ENCODE data around the gene CPLANE1. TPM values are rescaled to one million over a fixed set of nuclear protein-coding genes. Genes with fewer than 3 reads are reported as not detected.

Gene CPLANE1
- total RNA-seq, 1 donor from 2014 or later = 21.8 TPM

DNA sequence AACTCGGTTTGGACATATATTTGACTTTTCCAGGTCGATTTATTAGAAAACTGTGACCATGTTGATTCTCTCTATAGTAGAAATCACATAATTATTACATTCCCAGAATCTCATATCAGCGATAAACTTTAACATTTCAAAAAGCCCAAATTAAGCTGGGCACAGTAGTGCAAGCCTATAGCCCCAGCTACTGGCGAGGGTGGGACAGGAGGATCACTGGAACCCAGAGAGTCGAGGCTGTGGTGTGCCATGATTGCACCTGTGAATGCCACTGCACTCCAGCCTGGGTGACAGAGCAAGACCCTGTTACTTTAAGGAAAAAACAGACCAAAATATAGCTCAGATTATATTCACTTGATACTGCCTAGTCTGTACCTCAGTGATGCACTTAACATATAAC, 128.9 kb downstream of the CPLANE1 start:
- H3K4me3 Mint-ChIP-seq (ENCODE audit: unreplicated experiment) = no peak overlapping the region
- Histone ChIP-seq H3K27ac (ENCODE audit: low read depth, low read length) (no peak overlapping the region), H3K27me3 (ENCODE audit: insufficient read depth, low read length) (no peaks in the 10 kb centered on the region), H3K36me3 (ENCODE audit: insufficient read depth, low read length) (peaks cover 18% of the 10 kb centered on the region), H4K20me1 (ENCODE audit: insufficient read depth, low read length) (no peaks in the 10 kb centered on the region), H3K9ac (ENCODE audit: low read length) (no peak overlapping the region), H2AFZ (ENCODE audit: low read depth, low read length) (no peak overlapping the region), H3K9me3 (ENCODE audit: insufficient read depth, low read depth, low read length) (no peaks in the 10 kb centered on the region), H3K4me3 (ENCODE audit: insufficient read depth, low read depth, low read length) (no peak overlapping the region), H3K4me1 (ENCODE audit: insufficient read depth, low read length) (no peaks in the 10 kb centered on the region), H3K79me2 (ENCODE audit: insufficient read depth, low read length) (no peaks in the 10 kb centered on the region), H3K4me2 (ENCODE audit: low read length) (no peak overlapping the region)
- no peak for TF ChIP-seq EZH2 (IDR thresholded peaks at IDR 0.05; ENCODE audit: insufficient read depth, low read length)
- no peak for TF ChIP-seq CTCF (IDR thresholded peaks at IDR 0.05; ENCODE audit: insufficient read depth, low read depth, low read length)
- H3K27ac Mint-ChIP-seq (ENCODE audit: unreplicated experiment) = no peak overlapping the region
- H3K9me3 Mint-ChIP-seq (ENCODE audit: unreplicated experiment) = no peaks in the 10 kb centered on the region
- no peak for DNase-seq (ENCODE audit: low read depth)
- no peaks in the 10 kb centered on the region for H3K4me1 Mint-ChIP-seq (ENCODE audit: low read depth, unreplicated experiment)
- FAIRE-seq = no peak
- peaks cover 7% of the 10 kb centered on the region for H3K36me3 Mint-ChIP-seq (ENCODE audit: low read depth, unreplicated experiment)
- no peaks in the 10 kb centered on the region for H3K27me3 Mint-ChIP-seq (ENCODE audit: low read depth, unreplicated experiment)

DNA sequence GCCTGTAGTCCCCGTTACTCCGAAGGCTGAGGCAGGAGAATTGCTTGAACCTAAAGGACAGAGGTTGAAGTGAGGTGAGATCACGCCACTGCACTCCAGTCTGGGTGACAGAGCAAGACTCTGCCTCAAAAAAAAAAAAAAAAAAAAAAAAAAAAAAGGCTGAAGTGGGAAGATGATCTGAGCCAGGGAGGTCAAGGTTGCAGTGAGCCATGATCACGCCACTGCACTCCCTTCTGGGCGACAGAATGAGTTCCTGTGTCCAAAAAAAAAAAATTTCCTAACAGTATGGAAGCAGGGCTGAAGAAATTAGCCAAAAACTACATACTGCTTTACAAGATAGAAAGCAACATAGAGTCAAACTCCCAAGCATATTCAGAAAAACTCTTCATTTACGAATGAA, 132.8 kb downstream of the CPLANE1 start:
- H2AFZ ChIP-seq (ENCODE audit: low read depth, low read length) = no peak overlapping the region
- no peaks in the 10 kb centered on the region for H3K79me2 ChIP-seq (ENCODE audit: insufficient read depth, low read length)
- H3K27ac ChIP-seq (ENCODE audit: low read depth, low read length) = no peak overlapping the region
- Mint-ChIP-seq H3K27me3 (ENCODE audit: low read depth, unreplicated experiment) (no peaks in the 10 kb centered on the region), H3K36me3 (ENCODE audit: low read depth, unreplicated experiment) (peaks cover 13% of the 10 kb centered on the region), H3K4me1 (ENCODE audit: low read depth, unreplicated experiment) (peaks cover 9% of the 10 kb centered on the region), H3K4me3 (ENCODE audit: unreplicated experiment) (no peak overlapping the region), H3K27ac (ENCODE audit: unreplicated experiment) (no peak overlapping the region), H3K9me3 (ENCODE audit: unreplicated experiment) (no peaks in the 10 kb centered on the region)
- FAIRE-seq = no peak
- no peak for TF ChIP-seq EZH2 (IDR thresholded peaks at IDR 0.05; ENCODE audit: insufficient read depth, low read length)
- no peak for TF ChIP-seq CTCF (IDR thresholded peaks at IDR 0.05; ENCODE audit: insufficient read depth, low read depth, low read length)
- no peak for DNase-seq (ENCODE audit: low read depth)
- peaks cover 15% of the 10 kb centered on the region for H3K36me3 ChIP-seq (ENCODE audit: insufficient read depth, low read length)
- H3K4me3 ChIP-seq (ENCODE audit: insufficient read depth, low read depth, low read length) = no peak overlapping the region
- H3K27me3 ChIP-seq (ENCODE audit: insufficient read depth, low read length) = no peaks in the 10 kb centered on the region
- H3K4me2 ChIP-seq (ENCODE audit: low read length) = no peak overlapping the region
- H3K9ac ChIP-seq (ENCODE audit: low read length) = no peak overlapping the region
- H4K20me1 ChIP-seq (ENCODE audit: insufficient read depth, low read length) = no peaks in the 10 kb centered on the region
- no peaks in the 10 kb centered on the region for H3K4me1 ChIP-seq (ENCODE audit: insufficient read depth, low read length)
- no peaks in the 10 kb centered on the region for H3K9me3 ChIP-seq (ENCODE audit: insufficient read depth, low read depth, low read length)

DNA sequence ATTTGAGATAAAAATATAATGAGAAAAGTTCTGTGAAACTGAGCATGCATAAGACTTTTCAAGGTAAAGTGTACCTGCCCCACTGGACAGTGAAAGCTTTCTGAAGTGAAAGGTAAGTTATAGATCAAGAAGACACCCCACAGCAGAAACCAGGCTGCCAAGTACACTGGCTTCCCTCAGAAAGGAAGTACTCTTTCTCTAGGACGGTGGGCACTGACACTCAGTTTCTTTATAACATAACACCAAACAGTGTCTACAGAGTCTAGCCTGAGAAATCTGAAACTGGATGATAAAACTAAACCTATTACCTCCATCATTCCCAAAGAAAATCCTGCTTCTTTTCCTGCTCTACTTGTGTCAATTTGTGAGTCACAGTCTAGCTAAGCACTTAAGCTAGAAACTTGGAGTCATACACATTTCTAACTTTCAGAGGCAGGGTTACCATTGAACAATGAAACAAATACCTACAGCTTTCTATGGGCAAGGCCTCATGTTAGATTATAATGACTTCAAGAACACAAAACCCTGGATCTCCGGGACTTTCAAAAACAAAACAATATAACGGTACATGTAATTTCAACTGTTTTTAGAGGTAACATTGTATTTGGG, 136.7 kb downstream of the CPLANE1 start:
- FAIRE-seq (no peak), DNase-seq (ENCODE audit: low read depth) (peak; percentile 8)
- Histone ChIP-seq H3K4me1 (ENCODE audit: insufficient read depth, low read length) (no peaks in the 10 kb centered on the region), H3K9me3 (ENCODE audit: insufficient read depth, low read depth, low read length) (no peaks in the 10 kb centered on the region), H2AFZ (ENCODE audit: low read depth, low read length) (no peak overlapping the region), H3K36me3 (ENCODE audit: insufficient read depth, low read length) (peaks cover 10% of the 10 kb centered on the region), H3K4me3 (ENCODE audit: insufficient read depth, low read depth, low read length) (no peak overlapping the region), H3K27ac (ENCODE audit: low read depth, low read length) (no peak overlapping the region), H3K79me2 (ENCODE audit: insufficient read depth, low read length) (no peaks in the 10 kb centered on the region), H3K4me2 (ENCODE audit: low read length) (no peak overlapping the region), H3K9ac (ENCODE audit: low read length) (no peak overlapping the region), H4K20me1 (ENCODE audit: insufficient read depth, low read length) (no peaks in the 10 kb centered on the region), H3K27me3 (ENCODE audit: insufficient read depth, low read length) (no peaks in the 10 kb centered on the region)
- H3K4me3 Mint-ChIP-seq (ENCODE audit: unreplicated experiment) = no peak overlapping the region
- TF ChIP-seq EZH2 (IDR thresholded peaks at IDR 0.05; ENCODE audit: insufficient read depth, low read length) = no peak
- no peak for TF ChIP-seq CTCF (IDR thresholded peaks at IDR 0.05; ENCODE audit: insufficient read depth, low read depth, low read length)
- H3K4me1 Mint-ChIP-seq (ENCODE audit: low read depth, unreplicated experiment) = peaks cover 9% of the 10 kb centered on the region
- no peaks in the 10 kb centered on the region for H3K27me3 Mint-ChIP-seq (ENCODE audit: low read depth, unreplicated experiment)
- peaks cover 19% of the 10 kb centered on the region for H3K36me3 Mint-ChIP-seq (ENCODE audit: low read depth, unreplicated experiment)
- no peaks in the 10 kb centered on the region for H3K9me3 Mint-ChIP-seq (ENCODE audit: unreplicated experiment)
- H3K27ac Mint-ChIP-seq (ENCODE audit: unreplicated experiment) = no peak overlapping the region

Data from astrocyte (in vitro differentiated cells and primary cell).